Measurements from ENCODE around the gene AKR1C1.
"Not testable (repeated sequence)": the region's sequence is repeated elsewhere in the genome, so short reads cannot be mapped to it uniquely, and the experiment has no call there.

GRCh38 chr10:4961558-4961957 lies 1.7 kb upstream of the AKR1C1 start:
- TF ChIP-seq CTCF (conservative IDR thresholded peaks at IDR 0.05); ZFX (IDR thresholded peaks at IDR 0.05): not testable (repeated sequence)
